Right lobe of liver (tissue), 4 donors: ENCODE data around the gene SSBP2.

ENCODE experiments used
- POLR2A ChIP-seq: fragments of 450-650 bp; IDR thresholded peaks from one replicate; pipeline ENCODE4 v1.6.1; 2017; ENCODE audit warnings: antibody characterized with exemption, mild to moderate bottlenecking
- TF ChIP-seq, protein P1 (sequence below), 4 donors: fragments of 200-600 bp in 3 of 4; fragments of 450-650 bp in 1 of 4; IDR thresholded peaks; one replicate each; pipeline versions ENCODE4 v1.5.1 to v1.8.0; 2016 to 2022; ENCODE audit warnings: antibody characterized with exemption in 4 of 4, mild to moderate bottlenecking in 2 of 4
- donor health status: DM: no; HTN: no; CAD: no.
- donor health status: DM: no; HTN: no; CAD: no.
- donor health status: DM: no; HTN: yes; CAD: no.

DNA sequence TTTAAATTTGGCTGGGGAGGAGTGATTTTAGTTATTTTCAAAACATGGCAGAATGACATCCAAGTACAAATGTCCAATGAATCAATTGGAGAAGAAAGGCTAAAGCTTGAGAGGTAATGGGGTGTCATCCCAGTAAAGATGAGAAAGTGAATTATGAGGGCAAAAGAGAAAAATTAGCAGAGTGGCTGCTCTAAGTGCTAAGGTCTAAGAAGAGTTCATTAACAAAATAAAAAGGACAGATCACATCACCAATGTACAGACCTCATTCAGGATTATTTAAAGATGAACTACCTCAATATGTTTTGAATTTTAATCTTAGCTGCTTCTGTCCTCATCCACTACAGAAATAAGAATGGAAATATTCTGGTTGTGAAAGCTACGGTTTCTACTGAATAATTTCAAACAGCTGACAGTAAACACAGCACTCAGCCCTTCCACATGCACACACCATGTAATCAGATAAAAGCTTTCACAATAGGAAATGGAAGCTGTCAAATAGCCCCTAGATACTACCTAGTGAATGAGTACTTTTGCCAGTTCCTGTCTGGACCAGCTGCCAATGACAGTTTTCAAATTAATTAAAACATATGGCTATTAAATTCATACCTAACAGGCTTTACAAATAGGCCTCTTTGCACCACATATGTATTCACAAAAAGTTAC is 171.5 kb downstream of the SSBP2 start:
- TF ChIP-seq, protein P1, sequence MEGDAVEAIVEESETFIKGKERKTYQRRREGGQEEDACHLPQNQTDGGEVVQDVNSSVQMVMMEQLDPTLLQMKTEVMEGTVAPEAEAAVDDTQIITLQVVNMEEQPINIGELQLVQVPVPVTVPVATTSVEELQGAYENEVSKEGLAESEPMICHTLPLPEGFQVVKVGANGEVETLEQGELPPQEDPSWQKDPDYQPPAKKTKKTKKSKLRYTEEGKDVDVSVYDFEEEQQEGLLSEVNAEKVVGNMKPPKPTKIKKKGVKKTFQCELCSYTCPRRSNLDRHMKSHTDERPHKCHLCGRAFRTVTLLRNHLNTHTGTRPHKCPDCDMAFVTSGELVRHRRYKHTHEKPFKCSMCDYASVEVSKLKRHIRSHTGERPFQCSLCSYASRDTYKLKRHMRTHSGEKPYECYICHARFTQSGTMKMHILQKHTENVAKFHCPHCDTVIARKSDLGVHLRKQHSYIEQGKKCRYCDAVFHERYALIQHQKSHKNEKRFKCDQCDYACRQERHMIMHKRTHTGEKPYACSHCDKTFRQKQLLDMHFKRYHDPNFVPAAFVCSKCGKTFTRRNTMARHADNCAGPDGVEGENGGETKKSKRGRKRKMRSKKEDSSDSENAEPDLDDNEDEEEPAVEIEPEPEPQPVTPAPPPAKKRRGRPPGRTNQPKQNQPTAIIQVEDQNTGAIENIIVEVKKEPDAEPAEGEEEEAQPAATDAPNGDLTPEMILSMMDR (IDR thresholded peaks at IDR 0.05) = no peak
- TF ChIP-seq POLR2A = no peak
